GM18511 (cell line): ENCODE data around the gene SNX8.

ENCODE experiments used
- ATAC-seq: cut with Tn5 transposase; IDR thresholded peaks from one replicate; pipeline ENCODE4 v1.9.1; 2021; ENCODE audit warnings: mild to moderate bottlenecking, moderate library complexity; ENCODE audit not compliant: unreplicated experiment

The SNX8 gene

GRCh38 chr7:2266911-2267310 lies 47.3 kb downstream of the SNX8 start:
- no peak for ATAC-seq

GRCh38 chr7:2264158-2264557 lies 50.1 kb downstream of the SNX8 start:
- no peak for ATAC-seq

- ATAC-seq: no peak
These were observed 51.1 kb downstream of the SNX8 start for GRCh38 chr7:2263176-2263575.

DNA sequence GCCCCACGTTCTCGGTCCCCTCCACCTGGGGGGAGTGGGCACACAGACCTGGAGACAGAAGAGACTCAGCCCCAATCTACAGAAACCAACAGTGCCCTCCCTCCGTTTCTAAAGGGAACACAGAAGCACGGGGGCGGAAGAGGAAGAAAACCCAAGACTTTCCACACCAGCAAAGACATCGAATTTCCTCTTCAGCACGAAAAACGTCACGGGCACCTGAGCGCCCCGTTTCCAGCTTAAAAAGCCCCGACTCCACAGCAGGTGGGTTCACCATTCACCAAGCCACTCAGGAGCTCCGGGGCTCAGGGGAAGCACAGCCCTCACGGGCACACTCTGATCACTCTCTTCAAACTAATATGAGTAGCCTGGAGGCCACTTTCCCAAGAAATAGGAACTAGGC lies 52.6 kb downstream of the SNX8 start:
- ATAC-seq: no peak

- ATAC-seq: no peak
These were observed 53.4 kb downstream of the SNX8 start for GRCh38 chr7:2260820-2261219.

GRCh38 chr7:2259480-2259879 lies 54.8 kb downstream of the SNX8 start:
- peak; percentile 9 for ATAC-seq

- ATAC-seq: peak; percentile 89
These were observed 55.4 kb downstream of the SNX8 start for GRCh38 chr7:2258661-2259365.

DNA sequence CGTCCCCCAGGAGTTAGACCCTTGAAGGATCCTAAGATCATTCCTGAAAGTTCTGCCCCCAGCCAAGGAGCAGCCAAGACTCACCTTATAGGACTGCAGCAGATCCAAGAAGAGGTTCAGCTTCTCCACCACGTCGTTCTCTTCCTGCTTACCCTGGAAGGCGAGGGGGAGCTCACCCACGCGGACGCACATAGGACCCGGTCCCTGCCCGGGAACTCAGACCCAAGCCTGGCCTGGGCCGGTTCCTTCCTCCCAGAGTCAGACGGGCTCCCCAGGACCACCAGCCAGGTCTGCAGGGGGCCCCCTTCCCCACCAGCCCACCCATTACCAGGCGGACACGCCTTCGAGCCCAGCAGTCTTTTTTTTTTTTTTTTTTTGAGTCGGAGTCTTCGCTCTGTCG lies 56.6 kb downstream of the SNX8 start:
- ATAC-seq: no peak

GRCh38 chr7:2257046-2257551 lies 57.1 kb downstream of the SNX8 start:
- ATAC-seq: no peak

DNA sequence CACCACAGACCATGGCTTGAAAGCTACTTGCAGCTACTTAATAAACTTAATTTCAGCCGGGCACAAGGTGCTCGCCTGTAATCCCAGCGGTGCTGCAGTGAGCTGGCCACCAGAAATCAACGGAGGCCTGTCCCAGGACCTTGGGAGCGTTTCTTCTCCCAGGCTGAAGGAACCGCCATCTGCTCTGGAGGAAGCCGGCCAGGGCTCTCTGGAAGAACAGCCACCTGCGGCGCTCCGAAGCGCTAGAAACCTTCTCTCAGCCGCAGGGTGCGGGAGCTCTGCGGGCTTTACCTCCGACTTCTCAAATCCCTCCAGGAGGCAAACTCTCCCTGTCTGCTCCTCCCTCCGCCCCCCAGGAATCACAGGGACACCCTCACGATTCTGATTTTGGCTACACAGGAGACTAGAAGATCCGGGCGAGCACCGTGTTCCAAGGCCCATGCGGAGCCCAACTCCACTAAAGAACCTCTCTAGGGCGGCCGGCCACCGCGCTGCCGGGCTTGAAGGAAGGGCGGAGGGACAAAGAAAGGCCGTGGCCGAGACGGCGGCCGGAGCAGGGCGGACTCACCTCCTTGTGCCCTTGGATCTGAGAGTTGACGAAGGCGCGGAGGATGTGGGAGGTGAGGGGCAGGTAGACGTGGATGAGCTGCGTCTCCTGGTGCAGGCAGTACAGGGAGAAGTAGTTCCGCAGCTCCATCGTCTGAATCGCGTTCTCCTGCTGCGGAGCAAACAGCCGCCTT lies 57.8 kb downstream of the SNX8 start:
- no peak for ATAC-seq

DNA sequence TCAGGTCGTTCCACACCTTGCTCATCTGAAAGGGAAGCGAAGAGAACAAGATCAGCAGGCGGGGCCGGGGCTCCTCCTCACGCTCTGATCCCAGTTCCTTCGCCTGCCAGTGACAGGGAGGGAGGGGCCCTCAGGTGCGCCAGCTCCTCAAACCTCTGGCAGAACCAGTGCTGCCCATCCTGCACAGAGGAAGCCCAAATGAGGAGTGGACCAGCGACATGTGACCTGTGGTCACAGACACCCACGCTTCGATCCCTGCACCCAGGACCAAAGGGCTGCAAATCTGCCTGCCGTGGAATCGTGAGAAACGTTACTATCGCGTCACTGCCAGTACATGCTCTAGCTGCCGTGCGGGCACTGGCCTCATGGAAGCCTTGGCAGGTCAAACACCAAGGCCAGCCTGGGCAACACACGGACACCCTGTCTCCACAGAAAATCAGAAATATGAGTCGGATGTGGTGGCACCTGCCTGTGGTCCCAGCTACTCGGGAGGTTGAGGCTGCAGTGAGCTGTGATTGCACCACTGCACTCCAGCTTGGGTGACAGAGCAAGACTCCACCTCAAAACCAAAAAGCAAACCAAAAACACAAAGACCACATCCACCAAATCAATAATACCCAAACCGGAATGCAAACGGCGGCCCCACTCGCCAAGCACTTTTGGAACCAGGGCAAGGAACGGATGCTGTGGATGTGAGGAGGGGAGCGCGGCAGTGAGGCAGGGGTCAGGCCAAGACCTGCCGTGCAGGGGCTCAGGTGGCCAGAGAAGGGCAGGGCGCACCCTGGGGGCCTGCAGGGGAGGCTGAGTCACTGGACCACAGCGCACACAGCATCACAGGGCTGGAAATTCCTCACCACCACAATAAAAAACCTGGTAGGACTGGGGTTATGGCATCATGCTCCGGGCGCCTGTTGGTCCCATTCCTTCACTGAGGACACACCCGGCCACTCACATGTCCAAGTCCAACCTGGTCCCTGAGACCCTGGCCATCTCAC lies 58.8 kb downstream of the SNX8 start:
- no peak for ATAC-seq

- ATAC-seq: no peak
These were observed 59.7 kb downstream of the SNX8 start for GRCh38 chr7:2254429-2255144.

GRCh38 chr7:2253525-2254244 lies 60.6 kb downstream of the SNX8 start:
- no peak for ATAC-seq

DNA sequence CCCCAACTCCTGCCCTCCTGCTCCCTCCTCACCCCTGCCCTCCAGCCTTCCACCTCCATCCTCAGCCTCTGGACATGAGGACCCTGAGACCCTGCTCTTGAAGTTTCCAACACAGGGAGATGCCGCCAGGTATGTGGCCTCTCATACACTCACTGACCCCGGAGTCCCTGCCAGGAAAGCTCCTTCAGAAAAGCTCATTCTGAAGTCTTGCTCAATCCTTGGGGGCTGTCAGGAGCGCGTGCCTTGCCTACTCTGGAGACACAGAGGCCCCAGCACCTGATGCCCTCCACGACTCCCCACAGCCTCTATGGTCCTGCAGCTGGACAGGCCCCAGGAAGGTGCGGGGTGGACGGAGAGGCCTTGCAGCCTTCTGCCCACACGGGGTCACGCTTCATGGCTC lies 61.2 kb downstream of the SNX8 start:
- no peak for ATAC-seq

DNA sequence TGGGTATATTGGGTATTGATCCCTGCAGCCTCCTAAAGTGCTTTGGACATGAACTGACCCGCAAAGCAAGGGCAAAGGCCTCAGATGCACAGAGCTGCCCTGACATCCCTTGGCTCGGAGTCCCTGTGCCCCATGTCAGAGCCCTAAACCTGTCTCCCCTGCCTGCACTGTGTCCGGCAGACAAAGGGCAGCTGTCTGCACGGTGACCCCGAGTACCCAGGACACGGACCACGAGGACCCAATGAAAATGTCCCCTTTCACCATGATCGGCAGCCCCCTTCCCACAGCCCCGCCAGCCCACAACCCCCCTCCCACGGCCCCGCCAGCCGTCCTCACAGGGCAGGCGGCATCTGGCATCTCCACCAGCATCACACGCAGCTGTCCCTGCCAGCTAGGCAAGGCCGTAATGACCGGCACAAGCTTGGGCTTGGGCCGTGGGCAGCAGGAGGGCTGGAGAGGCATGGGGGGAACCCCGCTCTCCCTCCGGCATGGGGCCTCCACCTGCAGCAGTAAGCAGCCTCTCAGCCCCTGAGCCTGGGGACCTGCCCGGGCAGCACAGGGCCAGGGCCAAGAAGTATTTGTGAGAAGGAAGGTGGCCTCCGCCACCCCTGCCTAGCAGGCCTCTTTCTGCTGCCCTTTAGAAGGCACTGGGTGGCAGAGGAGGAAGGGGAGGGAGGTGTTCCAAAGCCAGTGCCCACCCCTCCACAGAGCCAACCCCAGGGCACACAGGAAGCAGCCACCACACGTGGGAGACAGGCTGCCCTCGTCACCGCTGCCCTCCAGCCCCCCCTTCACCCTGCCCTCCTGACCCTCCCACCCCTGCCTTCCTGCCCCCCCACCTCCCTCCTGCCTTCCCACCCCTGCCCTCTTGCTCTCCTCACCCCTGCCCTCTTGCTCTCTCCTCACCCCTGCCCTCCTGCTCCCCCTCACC lies 62.1 kb downstream of the SNX8 start:
- ATAC-seq: no peak

GRCh38 chr7:2251381-2251780 lies 62.9 kb downstream of the SNX8 start:
- no peak for ATAC-seq

DNA sequence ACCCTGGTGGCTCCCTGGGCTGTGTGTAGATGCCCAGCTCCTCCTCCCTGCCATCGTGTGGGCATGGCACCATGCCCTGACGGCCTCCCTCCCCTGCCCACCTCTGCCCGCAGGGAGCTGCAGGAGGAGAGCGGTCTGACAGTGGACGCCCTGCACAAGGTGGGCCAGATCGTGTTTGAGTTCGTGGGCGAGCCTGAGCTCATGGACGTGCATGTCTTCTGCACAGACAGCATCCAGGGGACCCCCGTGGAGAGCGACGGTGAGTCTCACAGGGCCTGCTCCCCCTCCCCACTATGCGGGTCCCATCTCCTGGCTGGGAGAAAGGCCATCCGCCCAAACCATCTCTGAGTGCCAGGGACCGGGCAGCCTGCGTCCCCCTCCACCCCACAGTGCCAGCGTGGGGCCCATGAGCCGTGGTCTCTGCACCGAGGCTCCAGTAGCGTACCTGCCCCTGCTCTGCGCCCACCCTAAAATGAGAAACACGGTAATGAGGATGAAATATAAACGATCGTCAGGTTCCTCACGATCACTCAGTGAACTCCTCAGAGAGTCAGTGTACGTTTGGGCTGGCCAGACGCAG lies 64.4 kb downstream of the SNX8 start:
- ATAC-seq: no peak

DNA sequence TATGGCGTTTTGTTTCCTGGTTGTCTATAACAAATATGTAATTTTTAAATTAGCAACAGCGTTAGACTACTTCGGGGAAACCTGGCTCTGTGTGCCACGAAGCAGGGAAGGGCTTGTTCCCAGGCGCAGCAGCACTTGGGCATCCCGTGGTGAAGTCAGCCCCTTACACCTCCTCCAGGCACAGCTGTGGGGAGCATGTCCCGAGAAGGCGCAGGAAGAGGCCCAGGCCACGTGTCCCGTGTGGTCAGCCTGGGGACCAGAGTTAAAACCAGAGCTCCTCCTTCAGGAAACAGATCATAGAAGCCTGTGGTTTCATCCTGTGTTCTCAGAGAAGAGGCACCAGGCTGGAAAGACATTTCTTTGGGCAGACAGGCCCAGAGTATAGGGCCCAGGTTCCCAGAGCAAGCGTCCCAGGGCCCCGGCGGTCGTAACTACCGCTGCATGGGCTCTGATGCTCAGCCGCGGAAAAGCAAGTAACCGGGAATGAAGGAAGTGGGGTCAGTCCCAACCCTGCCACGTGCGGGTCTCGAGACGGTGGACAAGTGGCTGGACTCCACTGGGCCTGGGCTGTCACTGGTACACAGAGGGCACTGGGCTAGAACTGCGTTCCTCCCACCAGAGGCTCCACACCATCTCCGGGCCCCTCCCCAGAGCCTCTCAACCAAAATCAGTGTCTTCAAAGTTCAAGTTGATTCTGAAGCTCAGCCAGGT lies 65.1 kb downstream of the SNX8 start:
- peak; percentile 74 for ATAC-seq
